ENCODE data around the gene A1CF.
"Not testable (repeated sequence)": the region's sequence is repeated elsewhere in the genome, so short reads cannot be mapped to it uniquely, and the experiment has no call there.

Gene A1CF

DNA sequence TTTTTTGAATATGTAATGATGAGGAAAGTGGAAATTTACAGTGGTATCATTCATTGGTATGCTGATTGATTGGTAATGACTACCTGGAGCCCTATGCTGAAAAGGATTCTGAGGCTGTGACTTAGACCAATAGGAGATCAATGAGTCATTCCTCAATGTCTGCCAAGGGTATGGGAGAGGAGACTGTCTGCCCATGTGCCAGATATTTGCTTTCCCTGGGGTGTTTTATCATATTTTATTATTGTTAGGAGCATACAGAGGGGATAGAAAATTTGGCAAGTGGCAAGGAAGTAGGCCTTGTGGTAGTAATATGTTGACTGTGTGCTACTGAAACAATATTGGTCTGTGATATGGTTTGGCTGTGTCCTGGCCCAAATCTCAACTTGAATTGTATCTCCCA lies 90.9 kb downstream of the A1CF start:
- DNase-seq: no peak

DNA sequence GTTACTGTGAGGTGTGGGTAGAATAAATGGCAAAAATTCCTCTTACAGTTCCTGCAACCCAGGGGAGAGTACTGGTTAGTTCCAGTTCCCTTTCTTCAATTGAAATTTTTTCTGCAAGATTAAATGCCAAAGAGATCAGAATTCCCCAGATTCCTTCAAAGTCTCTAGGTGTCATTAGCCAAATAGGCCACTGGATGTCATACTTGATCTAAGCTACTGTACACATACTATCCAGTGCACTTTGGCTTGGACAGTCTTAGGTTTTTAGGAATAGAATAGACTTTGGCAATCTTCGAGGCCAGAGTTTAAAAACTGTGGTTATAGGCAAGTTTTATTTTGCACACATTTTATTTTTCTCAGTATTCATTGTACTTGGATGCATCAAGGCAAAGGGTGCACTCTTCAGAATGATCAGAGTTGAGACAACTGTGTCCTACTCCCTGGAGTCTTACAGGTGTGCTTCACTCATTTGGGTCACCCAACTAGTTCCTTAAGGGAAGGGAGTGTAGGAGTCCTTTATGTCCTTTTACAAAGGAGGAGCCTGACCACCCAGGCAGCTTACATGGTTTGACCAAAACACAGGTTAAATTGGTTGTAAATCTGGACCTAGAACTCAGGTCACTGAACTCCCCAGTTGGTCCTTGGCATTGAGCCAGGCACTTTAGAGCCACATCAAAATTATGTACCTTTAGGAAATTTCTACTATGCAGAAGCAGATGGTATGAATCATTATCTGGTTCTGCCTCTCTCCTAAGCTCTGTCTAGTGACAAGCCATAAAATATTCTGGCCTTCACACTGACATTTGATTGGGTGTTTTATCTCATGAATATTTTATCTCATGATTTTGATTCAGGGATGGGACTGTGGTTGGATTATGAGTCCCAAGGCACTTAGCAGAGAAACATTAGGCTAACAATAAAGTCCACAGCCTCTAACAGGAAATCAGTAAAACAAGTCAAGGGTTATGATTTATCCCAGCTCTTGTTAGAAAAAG lies 96.2 kb downstream of the A1CF start:
- DNase-seq: no peak

DNA sequence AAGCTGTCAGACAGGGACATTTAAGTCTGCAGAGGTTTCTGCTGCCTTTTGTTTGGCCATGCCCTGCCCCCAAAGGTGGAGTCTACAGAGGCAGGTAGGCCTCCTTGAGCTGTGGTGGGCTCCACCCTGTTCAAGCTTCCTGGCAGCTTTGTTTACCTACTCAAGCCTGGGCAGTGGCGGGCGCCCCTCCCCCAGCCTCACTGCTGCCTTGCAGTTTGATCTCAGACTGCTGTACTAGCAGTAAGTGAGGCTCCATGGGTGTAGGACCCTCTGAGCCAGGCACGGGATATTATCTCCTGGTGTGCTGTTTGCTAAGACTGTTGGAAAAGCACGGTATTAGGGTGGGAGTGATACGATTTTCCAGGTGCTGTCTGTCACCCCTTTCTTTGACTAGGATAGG lies 97.5 kb downstream of the A1CF start:
- not testable (repeated sequence) for DNase-seq

DNA sequence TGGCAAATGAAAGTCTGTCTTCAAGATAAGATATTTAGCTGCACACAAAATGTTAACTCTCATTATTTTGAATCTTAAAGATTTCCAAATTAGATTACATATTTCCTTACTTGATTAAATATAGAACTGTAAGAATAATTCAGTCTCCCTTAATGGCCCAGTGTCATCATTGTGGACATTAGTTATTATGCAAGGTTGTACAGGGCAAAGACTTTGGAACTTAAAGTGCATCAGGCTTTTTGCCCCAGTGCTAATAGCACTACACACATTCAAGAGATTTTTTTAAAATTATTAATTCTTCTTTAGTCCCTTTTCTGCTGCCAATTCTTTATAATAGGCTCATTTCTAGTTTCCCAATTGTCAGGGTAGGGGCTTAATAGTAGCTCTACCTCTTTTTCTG lies 103.4 kb downstream of the A1CF start:
- DNase-seq: not testable (repeated sequence)

DNA sequence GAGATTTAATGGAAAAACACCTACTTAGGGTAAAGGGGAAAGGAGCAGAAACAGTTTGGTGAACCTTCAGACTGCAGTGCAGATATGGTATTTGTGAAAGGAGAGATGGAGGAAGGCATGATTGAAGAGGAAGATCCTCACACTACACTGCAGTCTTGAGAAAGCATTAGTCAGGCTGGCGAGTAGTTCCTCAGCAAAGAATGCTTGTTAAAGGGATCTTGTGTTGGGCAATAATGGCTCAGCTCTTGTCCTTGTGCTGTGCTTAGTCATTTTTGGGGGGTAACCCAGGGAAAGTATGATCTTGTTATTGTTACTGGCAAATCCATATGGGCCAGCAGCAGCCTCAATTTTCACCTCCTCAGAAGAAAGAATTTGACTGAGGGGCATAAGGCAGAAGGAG lies 105.4 kb downstream of the A1CF start:
- not testable (repeated sequence) for DNase-seq

DNA sequence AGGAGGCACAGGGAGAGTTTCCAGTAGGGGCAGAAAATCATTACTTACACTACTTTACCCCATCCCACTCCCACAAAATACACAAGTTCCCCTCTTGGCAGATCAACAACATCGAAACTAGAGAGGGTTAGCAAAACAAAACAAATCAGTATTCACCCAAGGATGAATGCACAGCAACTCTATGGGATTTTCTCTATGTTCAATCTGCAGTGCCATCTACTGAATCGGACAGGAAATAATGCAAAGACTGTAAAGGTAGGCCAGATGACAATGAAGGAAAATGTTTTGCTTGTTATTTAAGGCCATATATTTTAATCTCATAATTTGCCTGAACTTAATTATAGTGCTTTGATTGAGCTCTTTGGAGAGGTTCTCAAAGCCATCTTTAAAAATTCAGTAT lies 110.6 kb downstream of the A1CF start:
- DNase-seq: not testable (repeated sequence)

DNA sequence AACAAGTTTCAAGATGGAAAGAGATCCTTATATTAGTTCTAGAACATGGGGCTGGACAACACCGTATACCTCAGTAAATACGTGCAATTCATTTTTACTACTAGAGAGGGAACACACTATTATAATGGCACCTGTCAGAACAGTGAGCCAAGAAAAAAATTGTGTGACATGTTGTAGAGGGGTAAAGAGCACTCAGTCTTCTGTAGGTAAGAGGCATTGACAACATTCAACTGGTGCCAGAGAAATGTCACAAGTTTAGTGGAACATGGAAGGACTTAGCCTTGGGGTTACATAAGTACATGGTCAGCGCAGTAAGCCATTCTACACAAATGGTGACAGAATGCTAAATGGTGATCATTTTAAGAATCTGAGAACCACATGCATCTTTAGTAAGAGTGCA lies 113.4 kb downstream of the A1CF start:
- not testable (repeated sequence) for DNase-seq

DNA sequence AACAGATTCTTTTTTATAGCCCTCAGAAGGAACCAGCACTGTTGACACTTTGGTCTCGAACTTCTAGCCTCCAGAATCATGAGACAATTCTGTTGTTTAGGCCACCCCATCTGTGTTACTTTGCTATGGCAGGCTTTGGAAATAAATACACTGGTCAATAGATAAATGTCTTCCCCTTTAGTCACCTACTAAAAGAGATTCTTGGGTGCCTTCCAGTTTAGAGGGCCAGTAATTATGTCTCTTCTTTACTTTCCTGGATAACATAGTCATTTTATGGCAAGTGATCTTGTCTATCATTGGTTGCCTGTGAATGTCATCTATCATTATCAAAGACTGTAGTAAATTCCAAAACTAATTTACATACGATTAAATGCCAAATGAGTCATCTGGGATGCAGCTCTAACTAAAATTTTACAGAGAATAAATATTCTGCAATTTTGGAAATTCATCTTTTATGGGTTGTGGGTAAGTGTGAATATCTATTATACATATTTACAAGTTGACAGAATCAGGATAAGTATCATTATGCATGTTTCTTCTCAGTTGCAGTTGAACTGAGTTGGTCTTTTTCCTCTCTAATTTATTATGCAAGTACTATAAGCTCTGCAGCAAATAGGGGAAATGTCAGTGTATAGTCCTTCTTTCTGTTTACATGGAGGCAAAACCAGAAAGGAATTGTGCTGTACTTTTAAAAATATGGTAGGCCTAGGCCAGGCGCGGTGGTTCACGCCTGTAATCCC lies 118.5 kb downstream of the A1CF start:
- DNase-seq: not testable (repeated sequence)
